Breast epithelium (tissue), 3 donors: ENCODE measurements around the gene DHRS12.

Source experiments
- POLR2A ChIP-seq: fragments of 450-650 bp; IDR thresholded peaks from one replicate; pipeline ENCODE4 v1.6.1; 2016; ENCODE audit warnings: antibody characterized with exemption, mild to moderate bottlenecking, moderate library complexity
- POLR2AphosphoS5 ChIP-seq, 3 donors: sonication (generic); formaldehyde crosslinking; IDR thresholded peaks; one replicate each; pipeline ENCODE4 v1.6.1; 2017; ENCODE audit warnings: antibody characterized with exemption in 3 of 3
- TF ChIP-seq, protein P1 (sequence below), 3 donors: fragments of 450-650 bp; IDR thresholded peaks; one replicate each; pipeline ENCODE4 v1.5.1; 2016 to 2017; ENCODE audit warnings: antibody characterized with exemption in 3 of 3, mild to moderate bottlenecking in 3 of 3, moderate library complexity in 3 of 3

DNA sequence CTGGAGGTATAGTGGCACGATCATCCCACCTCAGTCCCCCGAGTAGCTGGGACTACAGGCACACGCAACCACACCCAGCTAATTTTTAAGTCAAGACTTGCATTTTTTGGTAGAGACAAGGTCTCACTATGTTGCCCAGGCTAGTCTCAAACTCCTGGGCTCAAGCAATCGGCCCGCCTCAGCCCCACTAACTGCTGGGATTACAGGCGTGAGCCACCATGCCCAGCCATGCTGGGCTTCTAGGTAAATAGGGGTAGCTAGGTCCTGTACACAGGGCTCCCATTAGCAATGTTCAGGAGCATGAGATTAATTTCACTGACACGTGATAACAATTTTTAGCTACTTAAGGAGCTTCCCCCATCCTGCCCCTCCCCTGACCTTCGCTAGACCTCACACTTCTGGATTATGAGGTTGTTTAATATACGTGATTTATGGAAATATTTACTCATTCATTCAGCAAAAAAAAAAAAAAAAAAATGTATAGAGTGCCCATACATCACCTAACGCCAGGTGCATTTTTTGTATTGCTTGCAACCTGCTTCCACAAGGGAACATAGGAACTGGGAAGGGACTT lies 21.8 kb upstream of the DHRS12 start:
- TF ChIP-seq POLR2A (no peak), POLR2AphosphoS5 (IDR thresholded peaks at IDR 0.05) (no peak)
- TF ChIP-seq, protein P1, sequence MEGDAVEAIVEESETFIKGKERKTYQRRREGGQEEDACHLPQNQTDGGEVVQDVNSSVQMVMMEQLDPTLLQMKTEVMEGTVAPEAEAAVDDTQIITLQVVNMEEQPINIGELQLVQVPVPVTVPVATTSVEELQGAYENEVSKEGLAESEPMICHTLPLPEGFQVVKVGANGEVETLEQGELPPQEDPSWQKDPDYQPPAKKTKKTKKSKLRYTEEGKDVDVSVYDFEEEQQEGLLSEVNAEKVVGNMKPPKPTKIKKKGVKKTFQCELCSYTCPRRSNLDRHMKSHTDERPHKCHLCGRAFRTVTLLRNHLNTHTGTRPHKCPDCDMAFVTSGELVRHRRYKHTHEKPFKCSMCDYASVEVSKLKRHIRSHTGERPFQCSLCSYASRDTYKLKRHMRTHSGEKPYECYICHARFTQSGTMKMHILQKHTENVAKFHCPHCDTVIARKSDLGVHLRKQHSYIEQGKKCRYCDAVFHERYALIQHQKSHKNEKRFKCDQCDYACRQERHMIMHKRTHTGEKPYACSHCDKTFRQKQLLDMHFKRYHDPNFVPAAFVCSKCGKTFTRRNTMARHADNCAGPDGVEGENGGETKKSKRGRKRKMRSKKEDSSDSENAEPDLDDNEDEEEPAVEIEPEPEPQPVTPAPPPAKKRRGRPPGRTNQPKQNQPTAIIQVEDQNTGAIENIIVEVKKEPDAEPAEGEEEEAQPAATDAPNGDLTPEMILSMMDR (IDR thresholded peaks at IDR 0.05): no peak
